Upper lobe of left lung (tissue), 4 donors: ENCODE data around the gene SCTR.

Experiments used
- CTCF ChIP-seq, 6 experiments: fragments of 450-650 bp in 4 of 6; fragments of 200-600 bp in 2 of 6; sonication (generic) in 2 of 6; IDR thresholded peaks; one replicate each; pipeline ENCODE4 v1.5.1; 2016 to 2019; ENCODE audit warnings: antibody characterized with exemption in 6 of 6
- EP300 ChIP-seq, 4 donors: sonication (generic); formaldehyde crosslinking; IDR thresholded peaks; one replicate each; pipeline ENCODE4 v1.5.1; 2017; ENCODE audit warnings: antibody characterized with exemption in 4 of 4, control low read depth in 2 of 4
- POLR2A ChIP-seq, 4 donors: fragments of 450-650 bp; IDR thresholded peaks; one replicate each; pipeline ENCODE4 v1.5.1; 2016 to 2017; ENCODE audit warnings: antibody characterized with exemption in 4 of 4, mild to moderate bottlenecking in 2 of 4
- POLR2AphosphoS5 ChIP-seq, 2 donors: sonication (generic); formaldehyde crosslinking; IDR thresholded peaks; one replicate each; pipeline ENCODE4 v1.5.1; 2017; ENCODE audit warnings: antibody characterized with exemption in 2 of 2

GRCh38 chr2:119548516-119549120 lies 24.3 kb upstream of the SCTR start:
- TF ChIP-seq POLR2AphosphoS5 (IDR thresholded peaks at IDR 0.05) (no peak), CTCF (IDR thresholded peaks at IDR 0.05) (no peak), POLR2A (IDR thresholded peaks at IDR 0.05) (no peak), EP300 (IDR thresholded peaks at IDR 0.05) (no peak)
